ENCODE data around the gene ACSM3. TPM values are rescaled to one million over a fixed set of nuclear protein-coding genes. Genes with fewer than 3 reads are reported as not detected.
A peak's percentile ranks its signal among the peaks of the same experiment; 100 is the strongest.
"Not testable (repeated sequence)": the region's sequence is repeated elsewhere in the genome, so short reads cannot be mapped to it uniquely, and the experiment has no call there.

ACSM3 gene
- total RNA-seq, 1 donor from 2014 or later = 0.40 TPM

- H3K4me1 Mint-ChIP-seq = peaks cover under 1% of the 10 kb centered on the region
- no peaks in the 10 kb centered on the region for H3K9me3 Mint-ChIP-seq
- no peak overlapping the region for H3K27ac Mint-ChIP-seq (ENCODE audit: unreplicated experiment)
- H3K36me3 Mint-ChIP-seq (ENCODE audit: low read depth) = no peaks in the 10 kb centered on the region
- no peak for TF ChIP-seq CTCF (conservative IDR thresholded peaks at IDR 0.05)
- DNase-seq (ENCODE audit: low read depth, low spot score) = no peak
- no peak overlapping the region for H3K4me3 Mint-ChIP-seq
- H3K27me3 Mint-ChIP-seq (ENCODE audit: low read depth) = no peaks in the 10 kb centered on the region
These were observed 34.5 kb downstream of the ACSM3 start for GRCh38 chr16:20798364-20798763.

- no peak overlapping the region for H3K27ac Mint-ChIP-seq (ENCODE audit: unreplicated experiment)
- no peaks in the 10 kb centered on the region for H3K27me3 Mint-ChIP-seq (ENCODE audit: low read depth)
- H3K4me1 Mint-ChIP-seq = peaks cover 5% of the 10 kb centered on the region
- no peak for DNase-seq (ENCODE audit: low read depth, low spot score)
- no peaks in the 10 kb centered on the region for H3K9me3 Mint-ChIP-seq
- no peaks in the 10 kb centered on the region for H3K36me3 Mint-ChIP-seq (ENCODE audit: low read depth)
- H3K4me3 Mint-ChIP-seq = no peak overlapping the region
- peak; percentile 66 for TF ChIP-seq CTCF (conservative IDR thresholded peaks at IDR 0.05)
These were observed 35.8 kb downstream of the ACSM3 start for GRCh38 chr16:20799599-20799998.

- H3K36me3 Mint-ChIP-seq (ENCODE audit: low read depth) = no peaks in the 10 kb centered on the region
- no peak overlapping the region for H3K27ac Mint-ChIP-seq (ENCODE audit: unreplicated experiment)
- H3K27me3 Mint-ChIP-seq (ENCODE audit: low read depth) = no peaks in the 10 kb centered on the region
- H3K9me3 Mint-ChIP-seq = no peaks in the 10 kb centered on the region
- no peak for DNase-seq (ENCODE audit: low read depth, low spot score)
- TF ChIP-seq CTCF (conservative IDR thresholded peaks at IDR 0.05) = no peak
- peak overlapping the region; percentile 28 for H3K4me3 Mint-ChIP-seq
- H3K4me1 Mint-ChIP-seq = peaks cover 11% of the 10 kb centered on the region
These were observed 37.5 kb downstream of the ACSM3 start for GRCh38 chr16:20801278-20801677.

DNA sequence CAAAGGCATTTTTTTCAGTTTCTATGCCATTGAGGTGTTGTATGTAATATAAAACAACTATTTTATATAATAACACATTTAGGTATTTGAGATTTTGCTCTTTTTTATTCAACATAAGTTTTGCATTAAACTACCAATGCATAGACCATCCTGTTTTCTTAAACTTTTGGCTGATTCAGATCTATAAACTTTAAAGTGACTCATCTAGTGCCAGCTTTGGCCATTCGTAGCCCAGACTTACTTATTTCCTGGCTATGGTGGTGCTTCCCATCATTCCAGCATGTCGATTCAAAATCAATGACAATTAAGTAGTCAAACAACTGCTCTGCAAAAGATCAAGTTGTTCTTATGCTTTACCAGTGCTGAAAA, 39.4 kb downstream of the ACSM3 start:
- no peak for TF ChIP-seq CTCF (conservative IDR thresholded peaks at IDR 0.05)
- no peak for DNase-seq (ENCODE audit: low read depth, low spot score)
- H3K4me3 Mint-ChIP-seq = peak overlapping the region; percentile 56
- peaks cover 22% of the 10 kb centered on the region for H3K4me1 Mint-ChIP-seq
- H3K27ac Mint-ChIP-seq (ENCODE audit: unreplicated experiment) = no peak overlapping the region
- no peaks in the 10 kb centered on the region for H3K9me3 Mint-ChIP-seq
- H3K36me3 Mint-ChIP-seq (ENCODE audit: low read depth) = no peaks in the 10 kb centered on the region
- H3K27me3 Mint-ChIP-seq (ENCODE audit: low read depth) = no peaks in the 10 kb centered on the region

DNA sequence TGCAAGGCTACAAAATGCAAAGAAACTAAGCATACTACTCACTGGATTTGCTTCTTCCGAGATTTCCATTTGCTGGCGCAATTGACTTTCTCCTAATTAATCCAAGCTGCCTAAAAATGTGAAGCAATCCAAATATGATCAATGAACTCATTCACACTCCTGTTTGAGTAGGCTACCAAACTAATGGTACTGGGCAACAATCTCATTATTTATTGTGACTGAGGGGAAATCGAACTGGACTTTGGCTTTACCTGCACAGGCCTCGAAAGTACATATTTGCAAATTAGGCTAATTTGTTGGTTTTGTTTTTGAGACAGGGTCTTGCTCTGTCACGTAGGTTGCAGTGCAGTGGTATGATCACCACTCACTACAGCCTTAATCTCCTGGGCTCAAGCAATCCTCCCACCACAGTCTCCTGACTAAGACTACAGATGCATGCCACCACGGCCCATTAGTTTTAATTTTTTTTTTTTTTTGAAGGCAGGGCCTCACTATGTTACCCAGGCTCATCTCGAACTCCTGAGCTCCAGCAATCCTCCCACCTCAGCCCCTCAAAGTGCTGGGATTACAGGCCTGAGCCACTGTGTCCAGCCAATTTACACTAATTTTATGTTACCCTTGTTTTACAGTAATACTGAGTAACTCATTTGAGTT, 39.9 kb downstream of the ACSM3 start:
- no peaks in the 10 kb centered on the region for H3K9me3 Mint-ChIP-seq
- no peak for DNase-seq (ENCODE audit: low read depth, low spot score)
- H3K36me3 Mint-ChIP-seq (ENCODE audit: low read depth) = no peaks in the 10 kb centered on the region
- H3K27me3 Mint-ChIP-seq (ENCODE audit: low read depth) = no peaks in the 10 kb centered on the region
- H3K27ac Mint-ChIP-seq (ENCODE audit: unreplicated experiment) = no peak overlapping the region
- no peak for TF ChIP-seq CTCF (conservative IDR thresholded peaks at IDR 0.05)
- peaks cover 25% of the 10 kb centered on the region for H3K4me1 Mint-ChIP-seq
- H3K4me3 Mint-ChIP-seq = peak overlapping the region; percentile 56

- Mint-ChIP-seq H3K27ac (ENCODE audit: unreplicated experiment) (peak overlapping the region; percentile 90), H3K4me3 (peak overlapping the region; percentile 98), H3K4me1 (peaks cover 25% of the 10 kb centered on the region)
- H3K9me3 Mint-ChIP-seq; DNase-seq (ENCODE audit: low read depth, low spot score); H3K36me3 Mint-ChIP-seq (ENCODE audit: low read depth); H3K27me3 Mint-ChIP-seq (ENCODE audit: low read depth): not testable (repeated sequence)
These were observed 41.9 kb downstream of the ACSM3 start for GRCh38 chr16:20805684-20806167.

Measured in neural crest cell (in vitro differentiated cells).